GM19455 (cell line): ENCODE results near the gene CHRNA4.

Source experiments
- ATAC-seq: cut with Tn5 transposase; IDR thresholded peaks from one replicate; pipeline ENCODE4 v1.9.1; 2021; ENCODE audit not compliant: unreplicated experiment

The CHRNA4 gene

GRCh38 chr20:63321148-63321831 is 39.9 kb downstream of the CHRNA4 start:
- ATAC-seq, result no peak

- no peak for ATAC-seq
Measured at GRCh38 chr20:63320616-63321147, 40.5 kb downstream of the CHRNA4 start.

GRCh38 chr20:63320041-63320511 is 41.1 kb downstream of the CHRNA4 start:
- ATAC-seq, result no peak

- no peak for ATAC-seq
Measured at GRCh38 chr20:63319164-63320040, 41.7 kb downstream of the CHRNA4 start.

GRCh38 chr20:63318391-63319163 is 42.6 kb downstream of the CHRNA4 start:
- ATAC-seq, result no peak

- no peak for ATAC-seq
Measured at GRCh38 chr20:63317601-63318291, 43.4 kb downstream of the CHRNA4 start.

GRCh38 chr20:63317061-63317460 is 44.1 kb downstream of the CHRNA4 start:
- no peak for ATAC-seq

GRCh38 chr20:63316502-63316921 is 44.6 kb downstream of the CHRNA4 start:
- ATAC-seq, result no peak

- ATAC-seq, result no peak
Measured at GRCh38 chr20:63315731-63316491, 45.2 kb downstream of the CHRNA4 start.

GRCh38 chr20:63315240-63315689 is 45.9 kb downstream of the CHRNA4 start:
- no peak for ATAC-seq

GRCh38 chr20:63314566-63315239 is 46.4 kb downstream of the CHRNA4 start:
- ATAC-seq, result no peak

- ATAC-seq, result no peak
Measured at GRCh38 chr20:63314015-63314471, 47.1 kb downstream of the CHRNA4 start.

GRCh38 chr20:63313349-63314014 is 47.7 kb downstream of the CHRNA4 start:
- no peak for ATAC-seq

GRCh38 chr20:63312690-63313348 is 48.3 kb downstream of the CHRNA4 start:
- no peak for ATAC-seq

- no peak for ATAC-seq
Measured at GRCh38 chr20:63312273-63312672, 48.9 kb downstream of the CHRNA4 start.

- no peak for ATAC-seq
Measured at GRCh38 chr20:63311833-63312243, 49.3 kb downstream of the CHRNA4 start.

- no peak for ATAC-seq
Measured at GRCh38 chr20:63311186-63311832, 49.8 kb downstream of the CHRNA4 start.
